ENCODE results near the gene WIZ. TPM values are rescaled to one million over a fixed set of nuclear protein-coding genes. Genes with fewer than 3 reads are reported as not detected.

The WIZ gene
- total RNA-seq, 1 donor: 3.6 TPM

DNA sequence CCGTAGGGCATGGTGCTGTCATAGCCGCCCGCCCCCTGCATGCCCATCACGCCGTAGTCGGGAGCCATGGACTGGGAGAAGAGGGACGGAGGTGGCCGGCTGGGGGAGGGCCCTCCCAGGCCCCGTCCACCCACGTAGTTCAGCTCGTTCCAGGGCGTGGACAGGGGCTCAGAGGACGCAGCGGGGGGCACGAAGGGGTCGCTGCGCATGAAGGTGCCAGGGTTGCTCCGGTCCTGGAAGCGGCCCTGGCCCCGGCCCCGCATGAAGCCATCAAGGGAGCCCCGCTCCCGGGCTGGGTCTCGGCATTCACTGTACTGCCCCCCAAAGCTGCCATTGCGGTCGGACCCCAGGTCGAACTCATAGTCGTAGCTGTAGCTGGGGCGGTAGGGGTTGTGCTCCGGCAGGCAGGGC is 76.9 kb downstream of the WIZ start:
- Histone ChIP-seq H3K4me3 (ENCODE audit: low read length) (no peak overlapping the region), H3K9me3 (ENCODE audit: low read depth, low read length) (no peaks in the 10 kb centered on the region), H3K4me1 (ENCODE audit: insufficient read depth, low read length) (peaks cover 17% of the 10 kb centered on the region), H3K27me3 (ENCODE audit: insufficient read depth, low read length) (no peaks in the 10 kb centered on the region)

- H3K4me3 ChIP-seq (ENCODE audit: low read length): no peak overlapping the region
- H3K9me3 ChIP-seq (ENCODE audit: low read depth, low read length): no peaks in the 10 kb centered on the region
- H3K4me1 ChIP-seq (ENCODE audit: insufficient read depth, low read length): peaks cover 13% of the 10 kb centered on the region
- no peaks in the 10 kb centered on the region for H3K27me3 ChIP-seq (ENCODE audit: insufficient read depth, low read length)
These were observed 77.3 kb downstream of the WIZ start for GRCh38 chr19:15372470-15372869.

DNA sequence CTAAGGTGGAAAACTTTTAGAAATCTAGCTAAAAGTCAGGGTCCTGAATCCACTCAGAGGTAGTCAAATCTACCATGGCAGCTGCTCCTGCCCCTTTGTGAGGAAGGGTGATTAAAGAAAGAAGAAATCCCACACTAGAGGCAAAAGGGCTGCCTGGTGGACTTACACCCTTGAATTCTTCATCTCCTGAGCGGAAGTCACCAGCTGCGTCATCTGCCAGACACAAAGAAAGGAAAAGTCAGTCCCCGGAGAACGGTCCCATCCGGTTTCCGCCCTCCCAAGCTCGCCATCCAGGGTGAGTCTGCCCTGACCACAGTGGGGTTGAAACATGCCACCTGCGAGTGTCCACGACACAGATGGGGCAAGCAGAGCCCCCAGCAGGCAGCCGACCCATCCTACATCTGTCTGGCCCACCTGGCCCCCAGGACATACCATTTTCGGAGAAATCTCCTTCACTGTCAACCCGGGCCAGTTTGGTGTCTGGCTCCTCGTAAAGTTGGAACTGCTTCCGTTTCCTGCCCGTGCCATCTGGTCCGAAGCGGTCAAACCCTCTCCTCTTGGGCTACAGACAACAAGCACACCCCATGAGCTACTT is 77.9 kb downstream of the WIZ start:
- Histone ChIP-seq H3K9me3 (ENCODE audit: low read depth, low read length) (no peaks in the 10 kb centered on the region), H3K27me3 (ENCODE audit: insufficient read depth, low read length) (no peaks in the 10 kb centered on the region), H3K4me3 (ENCODE audit: low read length) (no peak overlapping the region), H3K4me1 (ENCODE audit: insufficient read depth, low read length) (peaks cover 7% of the 10 kb centered on the region)

- H3K27me3 ChIP-seq (ENCODE audit: insufficient read depth, low read length): no peaks in the 10 kb centered on the region
- no peaks in the 10 kb centered on the region for H3K9me3 ChIP-seq (ENCODE audit: low read depth, low read length)
- no peak overlapping the region for H3K4me3 ChIP-seq (ENCODE audit: low read length)
- peaks cover 4% of the 10 kb centered on the region for H3K4me1 ChIP-seq (ENCODE audit: insufficient read depth, low read length)
These were observed 78.6 kb downstream of the WIZ start for GRCh38 chr19:15371119-15371518.

Other genes starting within 250 kb of the WIZ start
- 0.31 TPM for gene NOTCH3, start 249.0 kb downstream of the WIZ start, total RNA-seq
- gene EPHX3, start 217.5 kb downstream of the WIZ start, total RNA-seq: 0.10 TPM
- 29.3 TPM for gene BRD4, start 117.4 kb downstream of the WIZ start, total RNA-seq
- gene AKAP8, start 70.2 kb downstream of the WIZ start, total RNA-seq: 57.5 TPM
- 76.9 TPM for gene AKAP8L, start 31.0 kb downstream of the WIZ start, total RNA-seq
- 31.3 TPM for gene RASAL3, start 14.6 kb upstream of the WIZ start, total RNA-seq
- not detected for gene PGLYRP2, start 29.5 kb upstream of the WIZ start, total RNA-seq
- gene CYP4F22, start 58.6 kb upstream of the WIZ start, total RNA-seq: 0.21 TPM
- under 0.01 TPM for gene CYP4F8, start 165.3 kb upstream of the WIZ start, total RNA-seq
- 0.52 TPM for gene CYP4F3, start 190.9 kb upstream of the WIZ start, total RNA-seq
- 0.42 TPM for gene CYP4F12, start 223.1 kb upstream of the WIZ start, total RNA-seq